ENCODE measurements around the gene HSPD1. TPM values are rescaled to one million over a fixed set of nuclear protein-coding genes. Genes with fewer than 3 reads are reported as not detected.

HSPD1 gene
- total and polyA plus RNA-seq, 2 of the 13 experiments (the other 11 are each of a cell fraction or from before 2014, with no cell fraction given) = 685 to 2,610 TPM

DNA sequence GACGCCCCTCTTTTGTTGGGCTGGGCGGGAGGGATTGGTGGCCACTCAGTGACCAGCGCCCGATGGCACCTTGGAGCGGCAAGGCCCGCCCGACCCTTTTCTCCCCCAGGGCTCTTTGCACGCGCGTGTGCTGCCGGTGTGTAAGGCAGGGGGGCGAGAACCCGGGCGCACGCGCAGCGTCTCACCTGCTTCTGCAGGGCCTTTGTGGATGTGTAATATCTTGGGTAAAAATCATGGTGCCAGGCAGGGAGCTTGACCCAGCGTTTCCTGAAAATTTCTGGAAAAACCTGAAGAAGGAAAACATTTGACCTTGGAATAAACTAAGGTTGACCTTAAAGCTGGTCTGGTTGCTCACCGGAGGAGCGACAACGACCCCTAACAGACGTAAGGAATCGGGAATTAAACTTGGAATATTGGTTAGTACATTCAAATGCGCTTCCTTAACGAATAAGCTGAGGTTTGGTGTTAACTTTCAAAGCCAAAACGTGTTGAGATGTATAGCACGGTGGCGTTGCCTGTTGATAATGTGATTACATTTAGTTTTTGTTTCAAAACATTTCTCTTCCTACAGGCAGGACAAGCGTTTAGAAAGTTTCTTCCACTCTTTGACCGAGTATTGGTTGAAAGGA is 977 bp upstream of the HSPD1 start (continued):
- TF ChIP-seq NRL (CRISPR knock-in tag; IDR thresholded peaks at IDR 0.05; ENCODE audit: borderline replicate concordance) (no peak; the same call in 1 of the 2 replicates), NR1H2 (CRISPR knock-in tag; IDR thresholded peaks at IDR 0.05; ENCODE audit: borderline replicate concordance, low read depth) (peak; percentile 80; the same call in 1 of the 2 replicates), ZNF709 (CRISPR knock-in tag; IDR thresholded peaks at IDR 0.05) (no peak; the same call in 1 of the 2 replicates), ZGPAT (CRISPR knock-in tag; IDR thresholded peaks at IDR 0.05) (no peak), BRD4 (CRISPR knock-in tag; IDR thresholded peaks at IDR 0.05) (peak; percentile 64; the same call in 1 of the 2 replicates), ZNF670 (CRISPR knock-in tag; IDR thresholded peaks at IDR 0.05; ENCODE audit: borderline replicate concordance) (0 out of 2 replicates have a peak, but pooled peaks have one; percentile 6), PHF21A (CRISPR knock-in tag; IDR thresholded peaks at IDR 0.05) (no peak), KDM3A (CRISPR knock-in tag; IDR thresholded peaks at IDR 0.05; ENCODE audit: low read depth) (no peak), HIVEP1 (CRISPR knock-in tag; IDR thresholded peaks at IDR 0.05) (no peak), PRMT3 (CRISPR knock-in tag; IDR thresholded peaks at IDR 0.05; ENCODE audit: borderline replicate concordance, low read depth) (no peak), ZNF44 (CRISPR knock-in tag; IDR thresholded peaks at IDR 0.05) (peak; percentile 25; the same call in 1 of the 2 replicates), ZNF530 (CRISPR knock-in tag; IDR thresholded peaks at IDR 0.05; ENCODE audit: low read depth) (no peak), ARNT (IDR thresholded peaks at IDR 0.05) (no peak), NFIC (IDR thresholded peaks at IDR 0.05; ENCODE audit: low read length) (no peak), SOX13 (IDR thresholded peaks at IDR 0.05) (no peak), SOX13 (CRISPR knock-in tag; conservative IDR thresholded peaks at IDR 0.05 in 1 of 2, IDR thresholded peaks at IDR 0.05 in 1 of 2) (no peak), ZNF451 (CRISPR knock-in tag; IDR thresholded peaks at IDR 0.05) (no peak), KAT2B (IDR thresholded peaks at IDR 0.05; ENCODE audit: borderline replicate concordance, low read depth, low read length) (no peak), TCF7L2 (IDR thresholded peaks at IDR 0.05; ENCODE audit: low read depth, low read length) (no peak), ZFAT (CRISPR knock-in tag; conservative IDR thresholded peaks at IDR 0.05) (peak; percentile 65; the same call in 1 of the 2 replicates), ZNF564 (CRISPR knock-in tag; IDR thresholded peaks at IDR 0.05) (0 out of 2 replicates have a peak, but pooled peaks have one; percentile 48), SCMH1 (CRISPR knock-in tag; IDR thresholded peaks at IDR 0.05; ENCODE audit: borderline replicate concordance) (no peak)
- TF ChIP-seq, protein P1, sequence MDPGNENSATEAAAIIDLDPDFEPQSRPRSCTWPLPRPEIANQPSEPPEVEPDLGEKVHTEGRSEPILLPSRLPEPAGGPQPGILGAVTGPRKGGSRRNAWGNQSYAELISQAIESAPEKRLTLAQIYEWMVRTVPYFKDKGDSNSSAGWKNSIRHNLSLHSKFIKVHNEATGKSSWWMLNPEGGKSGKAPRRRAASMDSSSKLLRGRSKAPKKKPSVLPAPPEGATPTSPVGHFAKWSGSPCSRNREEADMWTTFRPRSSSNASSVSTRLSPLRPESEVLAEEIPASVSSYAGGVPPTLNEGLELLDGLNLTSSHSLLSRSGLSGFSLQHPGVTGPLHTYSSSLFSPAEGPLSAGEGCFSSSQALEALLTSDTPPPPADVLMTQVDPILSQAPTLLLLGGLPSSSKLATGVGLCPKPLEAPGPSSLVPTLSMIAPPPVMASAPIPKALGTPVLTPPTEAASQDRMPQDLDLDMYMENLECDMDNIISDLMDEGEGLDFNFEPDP (CRISPR knock-in tag; conservative IDR thresholded peaks at IDR 0.05) = no peak
- TF ChIP-seq, protein P2, sequence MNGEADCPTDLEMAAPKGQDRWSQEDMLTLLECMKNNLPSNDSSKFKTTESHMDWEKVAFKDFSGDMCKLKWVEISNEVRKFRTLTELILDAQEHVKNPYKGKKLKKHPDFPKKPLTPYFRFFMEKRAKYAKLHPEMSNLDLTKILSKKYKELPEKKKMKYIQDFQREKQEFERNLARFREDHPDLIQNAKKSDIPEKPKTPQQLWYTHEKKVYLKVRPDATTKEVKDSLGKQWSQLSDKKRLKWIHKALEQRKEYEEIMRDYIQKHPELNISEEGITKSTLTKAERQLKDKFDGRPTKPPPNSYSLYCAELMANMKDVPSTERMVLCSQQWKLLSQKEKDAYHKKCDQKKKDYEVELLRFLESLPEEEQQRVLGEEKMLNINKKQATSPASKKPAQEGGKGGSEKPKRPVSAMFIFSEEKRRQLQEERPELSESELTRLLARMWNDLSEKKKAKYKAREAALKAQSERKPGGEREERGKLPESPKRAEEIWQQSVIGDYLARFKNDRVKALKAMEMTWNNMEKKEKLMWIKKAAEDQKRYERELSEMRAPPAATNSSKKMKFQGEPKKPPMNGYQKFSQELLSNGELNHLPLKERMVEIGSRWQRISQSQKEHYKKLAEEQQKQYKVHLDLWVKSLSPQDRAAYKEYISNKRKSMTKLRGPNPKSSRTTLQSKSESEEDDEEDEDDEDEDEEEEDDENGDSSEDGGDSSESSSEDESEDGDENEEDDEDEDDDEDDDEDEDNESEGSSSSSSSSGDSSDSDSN (CRISPR knock-in tag; IDR thresholded peaks at IDR 0.05) = no peak
- TF ChIP-seq, protein P3, sequence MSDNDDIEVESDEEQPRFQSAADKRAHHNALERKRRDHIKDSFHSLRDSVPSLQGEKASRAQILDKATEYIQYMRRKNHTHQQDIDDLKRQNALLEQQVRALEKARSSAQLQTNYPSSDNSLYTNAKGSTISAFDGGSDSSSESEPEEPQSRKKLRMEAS (IDR thresholded peaks at IDR 0.05) = no peak
